ENCODE measurements around the gene GP1BA. TPM values are rescaled to one million over a fixed set of nuclear protein-coding genes. Genes with fewer than 3 reads are reported as not detected.
A peak's percentile ranks its signal among the peaks of the same experiment; 100 is the strongest.

Gene GP1BA
- total and polyA plus RNA-seq, 10 of the 15 experiments (the other 5 are each of a cell fraction or from before 2014, with no cell fraction given): 0.04 to 0.67 (median 0.28) TPM; not detected in 1

- TF ChIP-seq SUPT20H (IDR thresholded peaks at IDR 0.05; ENCODE audit: borderline replicate concordance, control insufficient read depth, low read depth, low read length) (no peak), IKZF1 (conservative IDR thresholded peaks at IDR 0.05) (peak; percentile 80), GATAD2B (conservative IDR thresholded peaks at IDR 0.05; ENCODE audit: low read depth) (peak; percentile 69), CREM (IDR thresholded peaks at IDR 0.05; ENCODE audit: low read depth) (no peak), RCOR1 (conservative IDR thresholded peaks at IDR 0.05; ENCODE audit: low read depth, low read length) (no peak), ZBTB33 (IDR thresholded peaks at IDR 0.05) (no peak), YY1 (IDR thresholded peaks at IDR 0.05; ENCODE audit: low read depth, low read length) (0 out of 2 replicates have a peak, but pooled peaks have one; percentile 43), KAT2A (conservative IDR thresholded peaks at IDR 0.05; ENCODE audit: control insufficient read depth, low read depth, low read length) (no peak), STAT1 (conservative IDR thresholded peaks at IDR 0.05) (no peak), IRF3 (IDR thresholded peaks at IDR 0.05) (no peak), ZNF687 (IDR thresholded peaks at IDR 0.05) (no peak; the same call in 1 of the 2 replicates), RELA (IDR thresholded peaks at IDR 0.05; ENCODE audit: borderline replicate concordance, partially characterized antibody) (peak; percentile 70), STAT3 (IDR thresholded peaks at IDR 0.05; ENCODE audit: low read depth, low read length) (no peak), KLF5 (IDR thresholded peaks at IDR 0.05; ENCODE audit: partially characterized antibody) (no peak), POLR2AphosphoS2 (IDR thresholded peaks at IDR 0.05; ENCODE audit: low read depth, low read length) (peak; percentile 74; the same call in 1 of the 2 replicates), RAD51 (IDR thresholded peaks at IDR 0.05) (no peak), JUNB (IDR thresholded peaks at IDR 0.05) (no peak), KDM1A (IDR thresholded peaks at IDR 0.05; ENCODE audit: borderline replicate concordance) (no peak), BCL11A (IDR thresholded peaks at IDR 0.05; ENCODE audit: low read depth, low read length) (0 out of 2 replicates have a peak, but pooled peaks have one; percentile 9), GABPA (IDR thresholded peaks at IDR 0.05; ENCODE audit: low read depth) (no peak), E4F1 (IDR thresholded peaks at IDR 0.05; ENCODE audit: borderline replicate concordance, partially characterized antibody) (peak; percentile 32), BRCA1 (IDR thresholded peaks at IDR 0.05; ENCODE audit: low read depth, low read length) (no peak)
Observed at GRCh38 chr17:4947411-4948165, 15.5 kb downstream of the GP1BA start (continued).
